Fibroblast of gingiva (primary cell): Measurements from ENCODE around the gene C5orf58.

Source experiments
- DNase-seq: peaks from one replicate; pipeline ENCODE4 v3.0.0-alpha.2; 2011; ENCODE audit warnings: low read depth

The C5orf58 gene

DNA sequence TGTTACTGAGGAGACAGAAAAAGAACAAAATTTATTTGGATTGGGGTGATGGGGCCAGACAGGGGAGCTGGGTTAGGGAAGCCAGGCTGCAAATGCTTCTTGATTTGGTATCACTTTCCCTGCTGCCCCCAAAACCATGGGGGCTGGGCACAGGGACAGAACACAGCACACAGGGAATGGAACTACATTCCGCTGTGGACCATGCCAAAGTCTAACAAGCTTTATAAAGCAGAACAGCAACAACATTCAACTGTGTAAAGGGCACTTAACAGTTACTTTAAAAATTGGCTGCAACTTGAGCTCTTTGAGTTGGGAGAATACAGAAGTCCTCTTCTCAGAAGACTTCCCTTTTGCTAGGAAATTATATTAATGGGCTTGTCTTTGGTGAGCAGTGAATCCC lies 23.8 kb downstream of the C5orf58 start:
- DNase-seq: no peak

DNA sequence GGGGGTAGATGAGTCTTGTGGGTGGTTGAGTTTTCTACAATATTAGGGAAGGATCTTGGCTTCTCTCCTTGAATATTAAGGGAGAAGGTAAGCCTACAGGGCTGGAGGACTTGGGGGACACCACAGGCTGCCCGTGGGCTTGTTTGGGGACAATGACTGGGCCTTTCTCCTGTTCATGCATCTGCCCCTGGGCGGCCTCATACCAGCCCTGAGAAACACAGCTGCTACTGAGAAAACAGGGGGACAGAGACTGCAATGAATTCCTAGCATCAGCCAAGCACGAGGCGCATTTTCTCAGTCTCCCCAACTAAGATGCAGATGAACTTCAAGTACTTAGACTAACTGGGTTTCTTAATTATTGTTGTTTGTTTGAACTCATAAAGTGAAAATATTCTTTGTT lies 24.6 kb downstream of the C5orf58 start:
- DNase-seq: no peak

DNA sequence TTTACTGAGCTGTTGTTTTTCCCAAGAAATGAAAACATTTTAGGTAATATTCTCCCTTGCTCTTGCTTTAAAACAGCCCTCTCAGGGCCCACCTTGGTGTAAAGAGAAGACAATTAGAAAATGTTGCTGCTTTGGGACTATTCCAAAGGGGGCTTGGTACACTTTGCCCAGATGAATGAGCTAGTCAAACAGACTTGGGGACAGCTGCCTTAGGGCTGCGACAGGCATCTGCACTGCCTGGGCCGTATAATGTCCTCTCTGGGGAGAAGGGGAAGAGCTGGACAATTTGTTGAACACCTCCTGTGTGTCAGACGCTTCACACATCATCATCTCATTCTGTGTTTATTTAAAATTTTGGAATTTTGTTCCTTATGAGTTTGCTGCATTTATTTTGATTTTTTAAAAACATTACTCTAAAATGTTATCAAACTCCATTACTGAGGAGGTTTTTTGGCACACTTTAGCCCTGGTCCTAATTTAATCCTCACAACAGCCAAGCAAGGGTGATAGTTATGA lies 28.8 kb downstream of the C5orf58 start:
- no peak for DNase-seq

GRCh38 chr5:170262061-170263045 lies 29.6 kb downstream of the C5orf58 start:
- DNase-seq: no peak

GRCh38 chr5:170263906-170264305 lies 31.1 kb downstream of the C5orf58 start:
- DNase-seq: no peak

GRCh38 chr5:170265522-170265921 lies 32.7 kb downstream of the C5orf58 start:
- DNase-seq: peak; percentile 11

- no peak for DNase-seq
Measured at GRCh38 chr5:170266570-170267381, 34.0 kb downstream of the C5orf58 start.

DNA sequence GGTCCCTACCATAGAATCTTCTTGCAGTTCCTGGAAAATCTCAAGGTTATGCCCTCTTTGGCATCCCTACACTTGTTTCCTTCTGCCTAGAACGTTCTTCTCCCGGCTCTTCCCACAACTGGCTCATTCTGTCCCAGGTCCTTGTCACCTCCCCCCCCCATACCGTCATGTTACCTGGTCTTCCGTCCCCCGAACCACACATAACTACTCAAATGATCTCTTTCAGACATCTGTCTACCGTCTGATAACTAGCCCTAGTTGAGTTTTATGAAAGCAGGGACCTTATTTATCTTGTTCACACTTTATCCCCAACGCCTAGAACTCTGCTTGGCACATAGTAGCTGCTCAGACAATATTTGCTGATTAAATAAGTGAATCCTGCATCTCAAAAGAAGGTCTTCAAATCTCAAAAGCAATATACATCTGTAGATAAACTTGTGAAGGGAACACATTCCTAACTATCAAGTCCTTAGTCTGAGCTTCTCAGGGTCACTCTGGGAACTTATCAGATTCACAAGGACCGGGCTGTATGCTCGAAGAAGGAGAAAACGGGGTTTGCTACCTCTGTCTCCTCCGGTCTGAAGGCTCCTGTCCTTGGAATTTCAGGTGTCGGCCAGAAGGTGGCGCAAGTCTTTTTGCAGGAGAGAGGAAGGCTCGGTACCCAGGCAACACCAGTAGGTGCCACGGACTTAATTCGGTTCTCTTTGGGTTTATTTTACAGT lies 34.8 kb downstream of the C5orf58 start:
- peak; percentile 65 for DNase-seq

DNA sequence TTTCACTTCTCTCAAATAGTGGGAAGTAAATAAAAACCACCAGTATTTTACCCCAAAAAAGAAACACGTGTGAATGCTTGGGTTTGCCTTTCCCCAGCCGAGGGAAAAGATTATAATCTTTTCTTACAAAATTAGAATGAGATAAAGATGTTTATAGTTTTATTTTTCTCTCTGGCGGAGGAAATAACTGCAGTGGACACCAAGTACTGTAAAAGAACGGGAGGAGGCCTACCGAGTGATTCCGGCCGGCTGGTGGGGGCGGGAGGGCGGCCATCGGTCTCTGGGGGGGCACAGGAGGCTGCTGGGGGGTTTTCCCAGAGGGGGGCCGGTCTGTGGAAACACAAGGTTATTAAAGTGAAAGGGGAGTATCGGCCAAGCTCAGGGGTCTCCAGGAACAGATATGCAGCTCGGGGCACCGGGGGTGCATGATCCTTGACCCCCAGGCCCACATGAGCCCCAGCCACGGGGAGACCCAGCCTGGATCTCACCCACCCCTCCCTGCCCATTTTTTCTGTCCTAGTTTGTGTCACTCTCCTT lies 35.4 kb downstream of the C5orf58 start:
- no peak for DNase-seq

- no peak for DNase-seq
Measured at GRCh38 chr5:170268884-170269283, 36.1 kb downstream of the C5orf58 start.

GRCh38 chr5:170269579-170269978 lies 36.8 kb downstream of the C5orf58 start:
- no peak for DNase-seq

DNA sequence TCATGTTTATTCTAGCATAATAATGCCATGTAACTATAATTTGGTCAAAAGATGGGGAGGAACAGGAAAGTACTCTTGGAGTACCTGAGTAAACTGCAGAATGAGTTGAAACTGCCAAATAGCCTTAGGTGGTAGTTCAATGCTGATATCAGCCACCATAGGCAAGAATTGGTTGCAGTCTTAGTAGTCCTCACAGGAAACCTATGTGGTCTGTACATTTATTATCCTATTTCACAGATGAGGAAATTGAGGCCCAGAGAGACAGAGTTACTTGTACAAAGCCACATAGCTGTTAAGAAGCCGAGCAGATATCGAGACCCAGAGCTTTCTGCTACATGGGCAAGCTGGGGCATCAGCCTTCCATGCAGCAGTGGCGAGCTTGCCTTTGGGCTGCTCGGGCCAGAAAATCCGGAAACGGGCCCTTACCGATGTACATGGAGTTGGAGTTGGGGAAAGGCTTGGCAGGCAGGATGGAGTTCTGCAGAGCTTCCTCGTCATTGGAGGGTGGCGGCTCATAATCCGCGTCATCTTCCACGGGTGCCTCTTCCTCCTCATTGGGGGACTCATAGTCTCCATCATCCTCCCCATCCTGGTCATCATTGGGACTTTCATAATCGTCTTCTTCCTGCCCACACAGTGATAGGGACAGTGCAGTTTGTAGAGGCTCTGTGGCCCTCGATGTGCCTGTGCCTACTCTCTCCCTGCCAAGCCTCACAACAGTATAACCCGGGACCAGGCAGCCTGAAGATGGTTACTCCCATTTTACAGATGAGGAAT lies 37.7 kb downstream of the C5orf58 start:
- no peak for DNase-seq

- DNase-seq: no peak
Measured at GRCh38 chr5:170273968-170274710, 41.4 kb downstream of the C5orf58 start.

GRCh38 chr5:170275376-170275994 lies 42.7 kb downstream of the C5orf58 start:
- no peak for DNase-seq

DNA sequence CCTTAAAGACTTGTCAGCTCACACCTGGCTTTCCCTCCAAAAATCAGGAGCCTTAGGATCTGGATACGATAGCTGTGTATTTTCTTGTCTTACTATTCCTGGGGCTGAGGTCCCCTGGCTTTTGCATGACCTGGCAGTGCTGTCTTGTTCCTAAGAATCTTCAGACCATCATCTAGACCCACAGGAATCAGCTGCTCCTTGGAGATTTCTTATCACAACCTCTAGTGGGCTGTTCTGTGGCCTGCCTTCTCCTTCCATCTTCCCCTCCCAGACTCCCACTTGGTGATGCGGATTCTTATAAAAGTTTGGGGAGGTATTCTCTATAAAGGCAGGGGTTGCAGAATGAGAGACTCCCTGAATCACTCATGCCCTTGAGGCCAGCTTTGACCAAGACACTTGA lies 43.4 kb downstream of the C5orf58 start:
- no peak for DNase-seq

DNA sequence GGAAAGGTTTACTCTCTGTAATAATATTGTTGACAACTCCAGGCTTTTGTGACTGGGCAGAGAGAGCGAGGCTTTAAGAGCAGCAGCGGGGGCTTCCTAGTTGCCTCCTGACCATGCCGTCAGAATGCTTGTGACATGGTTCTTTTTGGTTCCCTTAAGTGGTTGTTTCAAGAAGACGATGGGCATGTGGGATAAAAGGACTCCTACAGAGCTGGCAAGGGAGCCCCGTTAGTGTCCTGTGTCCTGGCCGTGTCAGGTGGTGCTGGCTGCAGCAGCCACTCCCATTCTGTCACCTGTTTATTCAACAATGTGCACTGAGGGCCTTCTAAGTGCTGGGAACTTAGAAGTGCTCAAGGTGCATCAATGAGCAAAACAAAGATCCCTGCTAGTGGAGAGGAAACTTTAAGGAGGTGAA lies 45.1 kb downstream of the C5orf58 start:
- DNase-seq: no peak

GRCh38 chr5:170278611-170279458 lies 46.0 kb downstream of the C5orf58 start:
- DNase-seq: no peak

GRCh38 chr5:170279459-170279817 lies 46.7 kb downstream of the C5orf58 start:
- DNase-seq: no peak

DNA sequence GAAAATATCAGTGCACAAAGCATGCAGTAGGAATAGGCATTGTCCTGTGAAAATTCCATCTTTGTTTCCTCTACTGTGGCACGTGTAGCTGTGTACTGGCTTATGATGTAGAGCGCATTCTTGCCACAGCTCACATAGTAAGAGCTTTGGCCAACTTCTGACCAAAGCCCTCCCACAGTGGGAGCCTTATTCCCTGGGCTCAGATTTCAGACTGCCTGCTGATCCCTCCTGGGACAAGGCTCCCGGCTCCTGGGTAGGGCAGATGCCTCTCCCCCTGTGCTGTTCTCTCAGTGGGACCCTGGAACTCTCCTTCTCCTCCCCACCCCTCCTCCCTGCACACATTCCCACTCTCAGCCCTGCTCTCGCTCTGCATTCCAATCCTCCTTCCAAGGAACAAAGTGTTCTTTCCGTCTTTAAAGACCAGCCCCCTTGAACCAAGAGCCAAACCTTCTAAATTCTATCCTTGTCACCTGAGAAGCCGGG lies 47.3 kb downstream of the C5orf58 start:
- DNase-seq: no peak
